Measurements from ENCODE around the gene CSTB.

The CSTB gene

GRCh38 chr21:43789276-43790009 lies 13.3 kb upstream of the CSTB start, which contains the start of gene RRP1:
Gene RRP1, plus strand, starts transcription at chr21:43789577. Its CDS starts 53 bp downstream, at chr21:43789630.
- H3K27ac Mint-ChIP-seq, result peak within 1 kb of the TSS; percentile 99
- peak; percentile 95 for DNase-seq
- H3K36me3 Mint-ChIP-seq, result peaks cover 33% of the 10 kb centered on the region in 2 donors
- peak within 1 kb of the TSS; percentile 96 to 99 for H3K4me3 Mint-ChIP-seq
- H3K4me1 Mint-ChIP-seq, result peaks cover 28 to 35% of the 10 kb centered on the region in 2 donors
- no peaks in the 10 kb centered on the region for H3K9me3 Mint-ChIP-seq
- H3K27me3 Mint-ChIP-seq, result no peaks in the 10 kb centered on the region
- peak; percentile 93 for ATAC-seq (replicated peaks)

GRCh38 chr21:43786807-43787440 lies 10.8 kb upstream of the CSTB start:
- no peak for ATAC-seq (replicated peaks)
- Mint-ChIP-seq H3K4me1 (peaks cover 37 to 46% of the 10 kb centered on the region in 2 donors), H3K36me3 (peaks cover 11 to 16% of the 10 kb centered on the region in 2 donors), H3K27ac (no peak overlapping the region), H3K4me3 (no peak overlapping the region), H3K9me3 (no peaks in the 10 kb centered on the region), H3K27me3 (no peaks in the 10 kb centered on the region)
- no peak for DNase-seq

- Mint-ChIP-seq H3K27ac (peak overlapping the region; percentile 80), H3K27me3 (no peaks in the 10 kb centered on the region), H3K36me3 (peaks cover 9 to 13% of the 10 kb centered on the region in 2 donors), H3K9me3 (no peaks in the 10 kb centered on the region), H3K4me3 (no peak overlapping the region), H3K4me1 (peaks cover 40 to 45% of the 10 kb centered on the region in 2 donors)
- ATAC-seq (replicated peaks), result no peak
- DNase-seq, result no peak
These were observed 10.2 kb upstream of the CSTB start for GRCh38 chr21:43786300-43786806.

- Mint-ChIP-seq H3K27me3 (no peaks in the 10 kb centered on the region), H3K36me3 (peaks cover 3 to 4% of the 10 kb centered on the region in 2 donors), H3K4me3 (no peak overlapping the region), H3K27ac (no peak overlapping the region), H3K4me1 (peaks cover 35 to 39% of the 10 kb centered on the region in 2 donors), H3K9me3 (no peaks in the 10 kb centered on the region)
- no peak for ATAC-seq (replicated peaks)
- no peak for DNase-seq
These were observed 9.0 kb upstream of the CSTB start for GRCh38 chr21:43785134-43785533.

- H3K36me3 Mint-ChIP-seq, result no peaks in the 10 kb centered on the region
- H3K27me3 Mint-ChIP-seq, result no peaks in the 10 kb centered on the region
- no peaks in the 10 kb centered on the region for H3K9me3 Mint-ChIP-seq
- ATAC-seq (replicated peaks), result peak; percentile 45 to 50
- no peak overlapping the region for H3K27ac Mint-ChIP-seq
- DNase-seq, result no peak
- H3K4me3 Mint-ChIP-seq, result peak overlapping the region in 1 of 2 donors; percentile 43
- peaks cover 43 to 49% of the 10 kb centered on the region in 2 donors for H3K4me1 Mint-ChIP-seq
These were observed 7.1 kb upstream of the CSTB start for GRCh38 chr21:43783098-43783700.

GRCh38 chr21:43782431-43783097 lies 6.5 kb upstream of the CSTB start:
- Mint-ChIP-seq H3K36me3 (no peaks in the 10 kb centered on the region), H3K27ac (peak overlapping the region; percentile 54), H3K9me3 (no peaks in the 10 kb centered on the region), H3K27me3 (no peaks in the 10 kb centered on the region), H3K4me3 (peak overlapping the region in 1 of 2 donors; percentile 43), H3K4me1 (peaks cover 44 to 54% of the 10 kb centered on the region in 2 donors)
- DNase-seq (no peak), ATAC-seq (replicated peaks) (peak; percentile 60 to 71)

GRCh38 chr21:43781846-43782245 lies 5.7 kb upstream of the CSTB start:
- Mint-ChIP-seq H3K36me3 (no peaks in the 10 kb centered on the region), H3K4me1 (peaks cover 46 to 57% of the 10 kb centered on the region in 2 donors), H3K27me3 (no peaks in the 10 kb centered on the region), H3K27ac (no peak overlapping the region), H3K9me3 (no peaks in the 10 kb centered on the region), H3K4me3 (no peak overlapping the region)
- ATAC-seq (replicated peaks), result no peak
- DNase-seq, result no peak

- H3K4me3 Mint-ChIP-seq, result no peak overlapping the region
- DNase-seq, result no peak
These were observed 3.6 kb upstream of the CSTB start for GRCh38 chr21:43779660-43780059.

GRCh38 chr21:43778469-43779335 lies 2.6 kb upstream of the CSTB start:
- Mint-ChIP-seq H3K4me3 (peak overlapping the region in 1 of 2 donors; percentile 10), H3K27me3 (no peaks in the 10 kb centered on the region), H3K9me3 (no peaks in the 10 kb centered on the region), H3K27ac (peak overlapping the region; percentile 70), H3K36me3 (peaks cover 4 to 13% of the 10 kb centered on the region in 2 donors), H3K4me1 (peaks cover 48 to 69% of the 10 kb centered on the region in 2 donors)
- DNase-seq (no peak), ATAC-seq (replicated peaks) (no peak)

More at GRCh38 chr21:43779660-43780059, 3.6 kb upstream of the CSTB start:
- peaks cover 49 to 70% of the 10 kb centered on the region in 2 donors for H3K4me1 Mint-ChIP-seq
- ATAC-seq (replicated peaks), result no peak
- H3K36me3 Mint-ChIP-seq, result peaks cover 0 to 5% of the 10 kb centered on the region in 2 donors
- no peaks in the 10 kb centered on the region for H3K9me3 Mint-ChIP-seq
- no peak overlapping the region for H3K27ac Mint-ChIP-seq
- H3K27me3 Mint-ChIP-seq, result no peaks in the 10 kb centered on the region

- Mint-ChIP-seq H3K4me3 (peak overlapping the region in 1 of 2 donors; percentile 10), H3K27ac (no peak overlapping the region), H3K36me3 (peaks cover 11 to 20% of the 10 kb centered on the region in 2 donors), H3K4me1 (peaks cover 45 to 65% of the 10 kb centered on the region in 2 donors), H3K27me3 (no peaks in the 10 kb centered on the region), H3K9me3 (no peaks in the 10 kb centered on the region)
- DNase-seq, result no peak
- no peak for ATAC-seq (replicated peaks)
These were observed 1.8 kb upstream of the CSTB start for GRCh38 chr21:43777953-43778352.

- Mint-ChIP-seq H3K4me3 (peak overlapping the region; percentile 88 to 95), H3K36me3 (peaks cover 24 to 40% of the 10 kb centered on the region in 2 donors), H3K27me3 (no peaks in the 10 kb centered on the region), H3K4me1 (peaks cover 40 to 59% of the 10 kb centered on the region in 2 donors), H3K9me3 (peaks cover 7 to 8% of the 10 kb centered on the region in 2 donors), H3K27ac (no peak overlapping the region)
- ATAC-seq (replicated peaks), result no peak
- no peak for DNase-seq
These were observed 918 bp downstream of the CSTB start for GRCh38 chr21:43775190-43775589.

GRCh38 chr21:43774163-43774562 lies 1.9 kb downstream of the CSTB start:
- no peak overlapping the region for H3K27ac Mint-ChIP-seq
- peaks cover 7 to 8% of the 10 kb centered on the region in 2 donors for H3K9me3 Mint-ChIP-seq
- H3K27me3 Mint-ChIP-seq, result peaks cover 0 to under 1% of the 10 kb centered on the region in 2 donors
- H3K36me3 Mint-ChIP-seq, result peaks cover 24 to 40% of the 10 kb centered on the region in 2 donors
- ATAC-seq (replicated peaks) (no peak), DNase-seq (no peak)
- H3K4me1 Mint-ChIP-seq, result peaks cover 38 to 56% of the 10 kb centered on the region in 2 donors
- peak overlapping the region in 1 of 2 donors; percentile 44 for H3K4me3 Mint-ChIP-seq

- peaks cover 36 to 50% of the 10 kb centered on the region in 2 donors for H3K4me1 Mint-ChIP-seq
- peaks cover 24 to 40% of the 10 kb centered on the region in 2 donors for H3K36me3 Mint-ChIP-seq
- ATAC-seq (replicated peaks), result no peak
- H3K9me3 Mint-ChIP-seq, result peaks cover 7 to 8% of the 10 kb centered on the region in 2 donors
- H3K27ac Mint-ChIP-seq, result no peak overlapping the region
- no peak overlapping the region for H3K4me3 Mint-ChIP-seq
- DNase-seq, result no peak
- peaks cover 0 to 9% of the 10 kb centered on the region in 2 donors for H3K27me3 Mint-ChIP-seq
These were observed 3.7 kb downstream of the CSTB start for GRCh38 chr21:43772425-43772821.
